ENCODE results near the gene SHISA6. TPM values are rescaled to one million over a fixed set of nuclear protein-coding genes. Genes with fewer than 3 reads are reported as not detected.

SHISA6 gene
- total and polyA plus RNA-seq, 2 donors (not counting 1 experiment from before 2014, with no cell fraction given), result not detected

GRCh38 chr17:11383157-11383556 lies 142.1 kb downstream of the SHISA6 start:
- Histone ChIP-seq H3K9ac (ENCODE audit: low read length) (no peak overlapping the region), H3K27ac (ENCODE audit: low read length in 2 of 2) (no peak overlapping the region), H4K20me1 (ENCODE audit: control insufficient read depth, insufficient read depth, low read length, poor library complexity, severe bottlenecking) (no peaks in the 10 kb centered on the region), H3K9me3 (ENCODE audit: control extremely low read depth in 1 of 3, control insufficient read depth in 2 of 3, insufficient read depth in 1 of 3, low read length in 2 of 3) (peaks cover 0 to 6% (median 0%) of the 10 kb centered on the region in 3 donors), H3K4me1 (ENCODE audit: control insufficient read depth in 2 of 2, insufficient read depth in 2 of 2, low read length in 2 of 2) (no peaks in the 10 kb centered on the region), H2AFZ (ENCODE audit: insufficient read depth, low read depth, low read length, poor library complexity, severe bottlenecking) (no peak overlapping the region), H3K27me3 (replicated peaks in 1 of 4; ENCODE audit: control extremely low read depth in 1 of 4, control insufficient read depth in 3 of 4, insufficient read depth in 4 of 4, low read length in 3 of 4) (no peaks in the 10 kb centered on the region), H3K36me3 (replicated peaks in 1 of 2; ENCODE audit: control extremely low read depth in 1 of 2, control insufficient read depth in 1 of 2, extremely low read depth in 1 of 2, insufficient read depth in 2 of 2, low read length in 1 of 2) (no peaks in the 10 kb centered on the region), H3K4me3 (ENCODE audit: control extremely low read depth in 1 of 5, extremely low read depth in 1 of 5, insufficient read depth in 1 of 5, low read depth in 2 of 5, low read length in 4 of 5) (no peak overlapping the region), H3K4me2 (replicated peaks; ENCODE audit: low read depth, low read length, poor library complexity, severe bottlenecking) (no peak overlapping the region), H3K79me2 (ENCODE audit: control insufficient read depth, insufficient read depth, low read length) (no peaks in the 10 kb centered on the region)
- ATAC-seq (ENCODE audit: low read depth), result no peak
- DNase-seq, result no peak
- 81% methylated on average over 3 of the region's 5 CpGs for WGBS (ENCODE audit: insufficient coverage)
- no peaks in the 10 kb centered on the region for H3K9me3 Mint-ChIP-seq (ENCODE audit: insufficient read depth)
- H3K4me1 Mint-ChIP-seq, result no peaks in the 10 kb centered on the region
- POLR2A ChIA-PET, result no interaction called here
- intact Hi-C loops (cut with micrococcal nuclease), result no loop called here
- no peak overlapping the region for H3K27ac Mint-ChIP-seq
- no peak overlapping the region for H3K4me3 Mint-ChIP-seq
- H3K27me3 Mint-ChIP-seq, result no peaks in the 10 kb centered on the region
- CTCF ChIA-PET, result no interaction called here
- TF ChIP-seq EZH2 (IDR thresholded peaks at IDR 0.05; ENCODE audit: borderline replicate concordance, insufficient read depth, low read depth, low read length, poor library complexity, severe bottlenecking), result no peak
- TF ChIP-seq CTCF (IDR thresholded peaks at IDR 0.05), result no peak

GRCh38 chr17:11384131-11384530 lies 143.1 kb downstream of the SHISA6 start:
- intact Hi-C loops (cut with micrococcal nuclease), result no loop called here

More at GRCh38 chr17:11384131-11384530, 143.1 kb downstream of the SHISA6 start:
- 80% methylated on average over 3 of the region's 3 CpGs for WGBS (ENCODE audit: insufficient coverage)
- H3K27me3 ChIP-seq (replicated peaks in 1 of 4; ENCODE audit: control extremely low read depth in 1 of 4, control insufficient read depth in 3 of 4, insufficient read depth in 4 of 4, low read length in 3 of 4), result no peaks in the 10 kb centered on the region
- H3K79me2 ChIP-seq (ENCODE audit: control insufficient read depth, insufficient read depth, low read length), result no peaks in the 10 kb centered on the region
- H3K27ac Mint-ChIP-seq, result no peak overlapping the region
- H4K20me1 ChIP-seq (ENCODE audit: control insufficient read depth, insufficient read depth, low read length, poor library complexity, severe bottlenecking), result no peaks in the 10 kb centered on the region
- H3K9me3 Mint-ChIP-seq (ENCODE audit: insufficient read depth), result no peaks in the 10 kb centered on the region
- ATAC-seq (ENCODE audit: low read depth), result no peak
- POLR2A ChIA-PET, result no interaction called here
- no peak overlapping the region for H3K9ac ChIP-seq (ENCODE audit: low read length)
- no peak overlapping the region for H3K4me2 ChIP-seq (replicated peaks; ENCODE audit: low read depth, low read length, poor library complexity, severe bottlenecking)
- no peak overlapping the region for H3K4me3 Mint-ChIP-seq
- H3K36me3 ChIP-seq (replicated peaks in 1 of 2; ENCODE audit: control extremely low read depth in 1 of 2, control insufficient read depth in 1 of 2, extremely low read depth in 1 of 2, insufficient read depth in 2 of 2, low read length in 1 of 2), result no peaks in the 10 kb centered on the region
- no peak for TF ChIP-seq CTCF (IDR thresholded peaks at IDR 0.05)
- no peak for TF ChIP-seq EZH2 (IDR thresholded peaks at IDR 0.05; ENCODE audit: borderline replicate concordance, insufficient read depth, low read depth, low read length, poor library complexity, severe bottlenecking)
- H3K27me3 Mint-ChIP-seq, result no peaks in the 10 kb centered on the region
- H2AFZ ChIP-seq (ENCODE audit: insufficient read depth, low read depth, low read length, poor library complexity, severe bottlenecking), result no peak overlapping the region
- CTCF ChIA-PET, result no interaction called here
- no peaks in the 10 kb centered on the region for H3K4me1 ChIP-seq (ENCODE audit: control insufficient read depth in 2 of 2, insufficient read depth in 2 of 2, low read length in 2 of 2)
- no peaks in the 10 kb centered on the region for H3K4me1 Mint-ChIP-seq
- H3K27ac ChIP-seq (ENCODE audit: low read length in 2 of 2), result no peak overlapping the region
- no peak overlapping the region for H3K4me3 ChIP-seq (ENCODE audit: control extremely low read depth in 1 of 5, extremely low read depth in 1 of 5, insufficient read depth in 1 of 5, low read depth in 2 of 5, low read length in 4 of 5)
- H3K9me3 ChIP-seq (ENCODE audit: control extremely low read depth in 1 of 3, control insufficient read depth in 2 of 3, insufficient read depth in 1 of 3, low read length in 2 of 3), result peaks cover 0 to 9% (median 0%) of the 10 kb centered on the region in 3 donors
- DNase-seq, result no peak

Data from B cell (primary cell).